Astrocyte (in vitro differentiated cells and primary cell): ENCODE data around the gene JAKMIP1.

Experiments used
- EZH2 ChIP-seq: IDR thresholded peaks from 2 replicates; pipeline ENCODE4 v1.6.1; 2012; ENCODE audit warnings: mild to moderate bottlenecking, low read length, inconsistent platforms; ENCODE audit not compliant: insufficient read depth
- TF ChIP-seq, protein P1 (sequence below): IDR thresholded peaks from 2 replicates; pipeline ENCODE4 v1.5.1; 2011; ENCODE audit warnings: low read depth, mild to moderate bottlenecking, inconsistent platforms, low read length, moderate library complexity; ENCODE audit not compliant: insufficient read depth

DNA sequence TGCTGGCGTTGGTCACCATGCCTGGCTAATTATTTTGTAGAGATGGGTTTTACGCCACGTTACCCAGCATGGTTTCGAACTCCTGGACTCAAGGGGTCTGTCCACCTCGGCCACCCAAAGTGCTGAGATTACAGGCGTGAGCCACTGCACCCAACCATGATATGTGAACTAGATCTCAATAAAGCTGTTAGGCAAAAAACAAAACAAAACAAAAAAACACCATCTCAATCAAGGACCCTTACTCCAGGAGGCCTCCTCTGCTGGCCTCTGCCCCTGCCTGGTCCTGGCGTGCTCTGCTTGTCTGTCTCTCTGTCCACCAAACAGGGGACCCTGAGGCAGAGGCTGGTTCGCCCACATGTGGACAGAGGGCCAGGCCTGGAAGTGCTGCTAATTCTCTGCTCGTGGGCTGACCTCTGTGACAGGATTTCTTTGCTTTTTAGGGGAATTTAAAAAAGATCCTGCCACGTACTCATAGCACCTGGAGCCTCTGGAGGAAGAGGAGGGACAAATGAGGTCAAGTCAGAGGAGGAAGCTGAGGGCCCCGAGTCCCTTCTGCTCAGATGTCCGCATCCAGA, 36.6 kb upstream of the JAKMIP1 start:
- TF ChIP-seq, protein P1, sequence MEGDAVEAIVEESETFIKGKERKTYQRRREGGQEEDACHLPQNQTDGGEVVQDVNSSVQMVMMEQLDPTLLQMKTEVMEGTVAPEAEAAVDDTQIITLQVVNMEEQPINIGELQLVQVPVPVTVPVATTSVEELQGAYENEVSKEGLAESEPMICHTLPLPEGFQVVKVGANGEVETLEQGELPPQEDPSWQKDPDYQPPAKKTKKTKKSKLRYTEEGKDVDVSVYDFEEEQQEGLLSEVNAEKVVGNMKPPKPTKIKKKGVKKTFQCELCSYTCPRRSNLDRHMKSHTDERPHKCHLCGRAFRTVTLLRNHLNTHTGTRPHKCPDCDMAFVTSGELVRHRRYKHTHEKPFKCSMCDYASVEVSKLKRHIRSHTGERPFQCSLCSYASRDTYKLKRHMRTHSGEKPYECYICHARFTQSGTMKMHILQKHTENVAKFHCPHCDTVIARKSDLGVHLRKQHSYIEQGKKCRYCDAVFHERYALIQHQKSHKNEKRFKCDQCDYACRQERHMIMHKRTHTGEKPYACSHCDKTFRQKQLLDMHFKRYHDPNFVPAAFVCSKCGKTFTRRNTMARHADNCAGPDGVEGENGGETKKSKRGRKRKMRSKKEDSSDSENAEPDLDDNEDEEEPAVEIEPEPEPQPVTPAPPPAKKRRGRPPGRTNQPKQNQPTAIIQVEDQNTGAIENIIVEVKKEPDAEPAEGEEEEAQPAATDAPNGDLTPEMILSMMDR = no peak
- TF ChIP-seq EZH2 = no peak
